ENCODE measurements around the gene ABCF1.

The ABCF1 gene

GRCh38 chr6:30635834-30636233 lies 64.6 kb downstream of the ABCF1 start:
- no peak for DNase-seq

- no peak for DNase-seq
These were observed 69.2 kb downstream of the ABCF1 start for GRCh38 chr6:30640481-30640880.

- no peak for DNase-seq
These were observed 69.8 kb downstream of the ABCF1 start for GRCh38 chr6:30641048-30641447.

All from right hindlimb (tissue), 1 donor.